ENCODE measurements around the gene PRRC2A. TPM values are rescaled to one million over a fixed set of nuclear protein-coding genes. Genes with fewer than 3 reads are reported as not detected.
"Not testable (repeated sequence)": the region's sequence is repeated elsewhere in the genome, so short reads cannot be mapped to it uniquely, and the experiment has no call there.

The PRRC2A gene
- total RNA-seq, 1 donor from 2014 or later, result 74.6 TPM

- Histone ChIP-seq H3K36me3 (no peaks in the 10 kb centered on the region), H3K27me3 (no peaks in the 10 kb centered on the region), H3K27ac (no peak within 1 kb of the TSS), H3K9me3 (no peaks in the 10 kb centered on the region), H3K4me1 (peaks cover 19% of the 10 kb centered on the region), H3K4me3 (no peak within 1 kb of the TSS)
- intact Hi-C loops (cut with DNase I), result no loop called here
- TF ChIP-seq, protein P1, sequence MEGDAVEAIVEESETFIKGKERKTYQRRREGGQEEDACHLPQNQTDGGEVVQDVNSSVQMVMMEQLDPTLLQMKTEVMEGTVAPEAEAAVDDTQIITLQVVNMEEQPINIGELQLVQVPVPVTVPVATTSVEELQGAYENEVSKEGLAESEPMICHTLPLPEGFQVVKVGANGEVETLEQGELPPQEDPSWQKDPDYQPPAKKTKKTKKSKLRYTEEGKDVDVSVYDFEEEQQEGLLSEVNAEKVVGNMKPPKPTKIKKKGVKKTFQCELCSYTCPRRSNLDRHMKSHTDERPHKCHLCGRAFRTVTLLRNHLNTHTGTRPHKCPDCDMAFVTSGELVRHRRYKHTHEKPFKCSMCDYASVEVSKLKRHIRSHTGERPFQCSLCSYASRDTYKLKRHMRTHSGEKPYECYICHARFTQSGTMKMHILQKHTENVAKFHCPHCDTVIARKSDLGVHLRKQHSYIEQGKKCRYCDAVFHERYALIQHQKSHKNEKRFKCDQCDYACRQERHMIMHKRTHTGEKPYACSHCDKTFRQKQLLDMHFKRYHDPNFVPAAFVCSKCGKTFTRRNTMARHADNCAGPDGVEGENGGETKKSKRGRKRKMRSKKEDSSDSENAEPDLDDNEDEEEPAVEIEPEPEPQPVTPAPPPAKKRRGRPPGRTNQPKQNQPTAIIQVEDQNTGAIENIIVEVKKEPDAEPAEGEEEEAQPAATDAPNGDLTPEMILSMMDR (IDR thresholded peaks at IDR 0.05), result no peak
- no peak for DNase-seq (ENCODE audit: extremely low spot score in 2 of 2)
These were observed 34.5 kb upstream of the PRRC2A start, which contains the start of gene LST1 for GRCh38 chr6:31586008-31586407. Gene LST1, plus strand, starts transcription at chr6:31586277. Its CDS starts 1,023 bp downstream, at chr6:31587300.

GRCh38 chr6:31586599-31587281 is 33.8 kb upstream of the PRRC2A start:
- Histone ChIP-seq H3K36me3 (no peaks in the 10 kb centered on the region), H3K27ac (no peak overlapping the region), H3K4me3 (no peak overlapping the region), H3K4me1 (peaks cover 13% of the 10 kb centered on the region), H3K9me3 (no peaks in the 10 kb centered on the region), H3K27me3 (no peaks in the 10 kb centered on the region)
- intact Hi-C loops (cut with DNase I), result no loop called here
- no peak for TF ChIP-seq POLR2A (IDR thresholded peaks at IDR 0.05)
- TF ChIP-seq, protein P1 (IDR thresholded peaks at IDR 0.05), result no peak
- no peak for TF ChIP-seq POLR2AphosphoS5 (IDR thresholded peaks at IDR 0.05; ENCODE audit: insufficient read depth in 1 of 2, low read depth in 1 of 2)
- no peak for DNase-seq (ENCODE audit: extremely low spot score in 2 of 2)

- Histone ChIP-seq H3K4me1 (no peaks in the 10 kb centered on the region), H3K27me3 (no peaks in the 10 kb centered on the region), H3K27ac (no peak overlapping the region), H3K4me3 (no peak overlapping the region), H3K9me3 (no peaks in the 10 kb centered on the region), H3K36me3 (no peaks in the 10 kb centered on the region)
- TF ChIP-seq, protein P1 (IDR thresholded peaks at IDR 0.05), result no peak
- no peak for TF ChIP-seq POLR2AphosphoS5 (IDR thresholded peaks at IDR 0.05; ENCODE audit: insufficient read depth in 1 of 2, low read depth in 1 of 2)
- no peak for TF ChIP-seq POLR2A (IDR thresholded peaks at IDR 0.05)
- intact Hi-C loops (cut with DNase I), result no loop called here
- no peak for DNase-seq (ENCODE audit: extremely low spot score in 2 of 2)
These were observed 32.4 kb upstream of the PRRC2A start for GRCh38 chr6:31587791-31588777.

DNA sequence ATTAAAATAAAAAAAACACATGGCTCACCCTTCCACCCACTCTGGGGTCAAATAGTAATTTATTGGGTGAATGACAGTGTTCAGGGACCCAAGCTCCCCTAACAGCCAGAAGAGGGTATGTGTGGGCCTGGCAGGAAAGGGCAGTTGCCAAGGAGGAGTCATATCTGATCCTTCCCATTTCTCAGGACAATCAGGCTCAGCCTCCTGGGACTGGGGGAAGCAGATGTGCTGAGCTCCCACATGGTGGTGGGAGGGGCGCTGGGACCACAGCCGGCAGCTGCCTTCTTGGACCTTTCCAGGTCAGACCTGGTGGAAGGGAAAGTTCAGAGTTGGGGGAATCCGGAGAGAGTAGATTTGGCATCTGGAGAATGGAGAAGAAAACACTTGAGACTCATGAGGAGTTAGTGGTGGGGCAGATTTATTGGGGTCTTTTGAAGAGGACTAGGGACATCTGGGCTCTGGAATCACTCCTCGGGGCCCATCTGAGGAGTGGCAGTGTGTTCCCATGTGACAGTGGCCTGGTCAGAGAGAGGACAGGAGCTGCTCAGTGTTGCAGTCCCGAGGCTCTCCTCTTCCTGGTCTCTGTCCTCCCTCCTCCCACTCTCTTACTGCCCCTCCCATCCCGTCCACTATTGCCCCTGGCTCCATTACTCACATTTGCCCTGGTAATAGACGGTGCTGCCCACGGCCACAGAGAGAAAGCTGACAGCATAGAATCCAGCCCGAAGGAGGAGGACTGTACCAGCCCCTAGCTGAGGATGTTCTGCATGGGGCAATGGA is 31.5 kb upstream of the PRRC2A start:
- H3K4me1 ChIP-seq, result no peaks in the 10 kb centered on the region
- intact Hi-C loops (cut with DNase I), result no loop called here
- no peaks in the 10 kb centered on the region for H3K36me3 ChIP-seq
- TF ChIP-seq, protein P1 (IDR thresholded peaks at IDR 0.05), result no peak
- TF ChIP-seq POLR2A (IDR thresholded peaks at IDR 0.05) (no peak), POLR2AphosphoS5 (IDR thresholded peaks at IDR 0.05; ENCODE audit: insufficient read depth in 1 of 2, low read depth in 1 of 2) (no peak)
- H3K27ac ChIP-seq, result no peak overlapping the region
- DNase-seq (ENCODE audit: extremely low spot score in 2 of 2), result no peak
- H3K9me3 ChIP-seq, result no peaks in the 10 kb centered on the region
- H3K27me3 ChIP-seq, result no peaks in the 10 kb centered on the region
- no peak overlapping the region for H3K4me3 ChIP-seq

DNA sequence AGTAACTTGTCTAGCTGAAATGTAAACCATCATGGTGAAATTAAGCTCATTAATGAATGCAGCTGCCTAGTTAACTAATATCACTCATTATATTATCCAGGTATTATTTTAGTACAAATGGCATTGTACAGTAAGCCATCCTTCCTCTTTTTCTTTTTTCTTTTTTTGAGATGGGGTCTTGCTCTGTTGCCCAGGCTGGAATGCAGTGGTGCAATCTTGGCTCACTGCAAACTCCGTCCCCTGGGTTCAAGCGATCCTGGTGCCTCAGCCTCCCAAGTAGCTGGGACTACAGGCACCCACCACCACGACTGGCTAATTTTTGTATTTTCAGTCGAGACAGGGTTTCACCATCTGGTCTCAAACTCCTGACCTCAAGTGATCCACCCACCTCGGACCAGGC is 29.8 kb upstream of the PRRC2A start:
- H3K4me3 ChIP-seq; H3K9me3 ChIP-seq; DNase-seq (ENCODE audit: extremely low spot score in 2 of 2); H3K27me3 ChIP-seq; intact Hi-C loops (cut with DNase I); H3K27ac ChIP-seq; H3K36me3 ChIP-seq; H3K4me1 ChIP-seq: not testable (repeated sequence)
